ENCODE measurements around the gene KIAA0232. TPM values are rescaled to one million over a fixed set of nuclear protein-coding genes. Genes with fewer than 3 reads are reported as not detected.
"Not testable (repeated sequence)": the region's sequence is repeated elsewhere in the genome, so short reads cannot be mapped to it uniquely, and the experiment has no call there.

The KIAA0232 gene
- total RNA-seq, 1 donor: 28.4 TPM

DNA sequence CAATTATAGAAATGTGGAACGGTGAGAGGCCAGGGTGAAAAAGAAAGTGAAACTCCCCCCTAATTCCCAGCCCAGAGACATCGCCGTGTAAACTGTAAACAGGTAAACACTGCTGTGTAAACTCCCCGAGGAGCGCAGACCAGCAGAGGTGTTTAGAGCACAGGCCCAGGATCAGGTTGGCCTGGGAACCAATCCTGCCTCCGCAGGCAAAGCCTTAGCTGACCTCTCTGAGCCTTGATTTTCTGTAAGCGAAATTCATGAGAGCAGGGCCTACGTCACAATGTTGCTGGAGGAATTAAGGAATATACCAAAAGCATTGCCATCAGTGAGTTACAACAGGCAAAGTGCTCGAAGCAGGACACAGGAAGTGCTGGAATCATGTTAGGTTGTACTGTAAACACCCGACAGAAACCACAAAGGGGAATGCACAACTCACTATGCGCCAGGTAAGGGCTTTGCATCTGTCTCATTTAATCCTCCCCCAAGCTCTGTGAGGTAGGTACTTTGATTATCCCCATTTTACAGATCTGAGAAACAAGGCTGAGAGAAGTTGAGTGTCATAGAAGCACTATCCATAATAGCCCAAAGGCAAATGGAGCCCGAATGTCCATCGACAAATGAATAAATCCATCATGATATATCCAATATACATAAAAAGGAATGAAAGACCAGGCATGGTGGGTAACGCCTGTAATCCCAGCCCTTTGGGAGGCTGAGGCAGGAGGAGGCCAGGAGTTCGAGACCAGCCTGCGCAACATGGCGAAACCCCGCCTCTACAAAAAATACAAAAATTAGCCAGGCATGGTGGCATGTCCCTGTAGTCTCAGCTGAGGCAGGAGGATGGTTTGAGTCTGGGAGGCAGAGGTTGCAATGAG, 30.7 kb upstream of the KIAA0232 start:
- no peaks in the 10 kb centered on the region for H3K27me3 ChIP-seq (ENCODE audit: insufficient read depth, low read length)
- no peaks in the 10 kb centered on the region for H3K9me3 ChIP-seq (ENCODE audit: low read depth, low read length)
- no peak overlapping the region for H3K4me3 ChIP-seq (ENCODE audit: low read length)
- peaks cover 10% of the 10 kb centered on the region for H3K4me1 ChIP-seq (ENCODE audit: insufficient read depth, low read length)

DNA sequence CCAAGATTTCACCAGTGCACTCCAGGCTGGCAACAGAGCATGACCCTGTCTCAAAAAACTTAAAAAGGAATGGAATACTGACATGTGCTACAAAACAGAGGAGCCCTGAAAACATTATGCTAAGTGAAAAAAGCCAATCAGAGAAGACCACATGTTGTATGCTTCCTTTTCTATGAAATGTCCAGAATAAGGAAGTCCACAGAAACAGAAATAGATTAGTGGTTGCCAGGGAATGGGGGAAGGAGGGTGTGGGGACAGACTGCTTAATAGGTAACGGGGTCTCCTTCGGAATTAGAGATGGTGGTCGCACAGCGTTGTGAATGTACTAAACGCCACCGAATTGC, 30.1 kb upstream of the KIAA0232 start:
- H3K4me1 ChIP-seq (ENCODE audit: insufficient read depth, low read length): peaks cover 10% of the 10 kb centered on the region
- no peaks in the 10 kb centered on the region for H3K27me3 ChIP-seq (ENCODE audit: insufficient read depth, low read length)
- no peak overlapping the region for H3K4me3 ChIP-seq (ENCODE audit: low read length)
- H3K9me3 ChIP-seq (ENCODE audit: low read depth, low read length): no peaks in the 10 kb centered on the region

DNA sequence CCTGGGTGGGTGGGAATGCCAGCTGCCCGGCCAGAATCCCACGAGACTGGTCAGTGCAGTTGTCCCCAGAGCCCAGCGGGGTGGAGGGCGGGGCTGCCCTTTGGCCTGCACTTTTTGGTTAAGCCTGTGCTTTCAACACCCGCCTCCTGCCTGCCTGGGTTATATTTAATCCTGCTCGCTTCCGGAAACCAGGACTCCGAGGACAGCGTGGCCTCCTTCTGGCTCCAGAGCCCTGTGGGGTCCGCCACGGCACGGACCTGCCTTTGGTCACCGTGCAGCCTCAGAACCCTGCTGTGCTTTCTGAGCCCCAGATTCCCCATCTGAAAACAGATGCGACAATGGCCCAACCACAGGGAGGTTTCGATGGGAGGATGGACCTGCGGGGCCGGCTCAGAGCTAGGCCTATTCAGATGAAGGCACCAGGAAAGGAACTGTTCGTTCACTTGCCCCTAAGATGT, 29.4 kb upstream of the KIAA0232 start:
- H3K27me3 ChIP-seq (ENCODE audit: insufficient read depth, low read length): no peaks in the 10 kb centered on the region
- H3K4me3 ChIP-seq (ENCODE audit: low read length): no peak overlapping the region
- peaks cover 10% of the 10 kb centered on the region for H3K4me1 ChIP-seq (ENCODE audit: insufficient read depth, low read length)
- H3K9me3 ChIP-seq (ENCODE audit: low read depth, low read length): no peaks in the 10 kb centered on the region

DNA sequence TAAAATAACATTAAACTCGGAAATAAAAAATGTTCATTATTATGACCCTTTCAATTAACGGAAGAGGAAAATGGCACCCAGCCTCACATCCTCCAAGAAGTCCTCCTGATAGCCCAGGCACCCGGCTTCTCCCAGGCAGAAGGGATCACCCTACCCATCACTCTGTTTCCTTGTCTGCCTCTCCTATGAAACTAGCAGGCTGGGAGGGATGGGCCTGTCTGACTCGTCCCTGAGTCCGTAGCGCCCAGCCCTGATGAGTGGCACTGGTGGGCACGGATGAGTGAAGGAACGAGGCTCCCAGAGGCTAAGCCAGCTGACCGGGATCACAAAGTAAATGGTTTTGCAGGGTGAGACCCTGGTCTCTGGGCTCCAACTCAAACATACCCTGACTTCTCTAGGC, 28.6 kb upstream of the KIAA0232 start:
- H3K27me3 ChIP-seq (ENCODE audit: insufficient read depth, low read length): no peaks in the 10 kb centered on the region
- H3K9me3 ChIP-seq (ENCODE audit: low read depth, low read length): no peaks in the 10 kb centered on the region
- no peak overlapping the region for H3K4me3 ChIP-seq (ENCODE audit: low read length)
- peaks cover 10% of the 10 kb centered on the region for H3K4me1 ChIP-seq (ENCODE audit: insufficient read depth, low read length)

DNA sequence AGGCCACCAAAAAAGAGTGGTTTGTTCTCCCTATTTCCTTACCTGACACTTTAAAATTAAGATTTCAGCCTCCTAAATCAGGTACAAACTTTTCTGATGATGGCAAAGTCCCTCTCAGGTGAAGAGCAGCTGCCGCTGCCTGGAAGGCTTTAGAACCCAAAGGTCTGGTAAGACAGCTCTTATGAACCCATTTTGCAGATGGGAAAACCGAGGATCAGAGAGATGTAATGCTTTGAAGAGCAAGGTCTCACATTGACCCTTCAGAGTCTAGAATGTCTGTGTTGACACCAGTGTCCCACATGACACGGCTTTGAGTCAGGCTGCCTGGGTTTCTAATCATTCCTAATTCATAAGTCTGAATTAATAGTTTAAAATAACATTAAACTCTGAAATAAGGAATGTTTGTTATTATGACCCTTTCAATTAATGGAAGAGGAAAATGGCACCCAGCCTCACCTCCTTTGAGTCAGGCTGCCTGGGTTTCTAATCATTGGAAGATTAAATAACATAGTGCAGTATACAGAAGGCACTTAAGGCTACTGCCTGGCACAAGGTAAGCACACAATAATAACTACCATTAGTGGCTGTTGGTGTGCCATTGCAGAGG, 27.9 kb upstream of the KIAA0232 start:
- no peak overlapping the region for H3K4me3 ChIP-seq (ENCODE audit: low read length)
- peaks cover 10% of the 10 kb centered on the region for H3K4me1 ChIP-seq (ENCODE audit: insufficient read depth, low read length)
- no peaks in the 10 kb centered on the region for H3K9me3 ChIP-seq (ENCODE audit: low read depth, low read length)
- H3K27me3 ChIP-seq (ENCODE audit: insufficient read depth, low read length): no peaks in the 10 kb centered on the region

DNA sequence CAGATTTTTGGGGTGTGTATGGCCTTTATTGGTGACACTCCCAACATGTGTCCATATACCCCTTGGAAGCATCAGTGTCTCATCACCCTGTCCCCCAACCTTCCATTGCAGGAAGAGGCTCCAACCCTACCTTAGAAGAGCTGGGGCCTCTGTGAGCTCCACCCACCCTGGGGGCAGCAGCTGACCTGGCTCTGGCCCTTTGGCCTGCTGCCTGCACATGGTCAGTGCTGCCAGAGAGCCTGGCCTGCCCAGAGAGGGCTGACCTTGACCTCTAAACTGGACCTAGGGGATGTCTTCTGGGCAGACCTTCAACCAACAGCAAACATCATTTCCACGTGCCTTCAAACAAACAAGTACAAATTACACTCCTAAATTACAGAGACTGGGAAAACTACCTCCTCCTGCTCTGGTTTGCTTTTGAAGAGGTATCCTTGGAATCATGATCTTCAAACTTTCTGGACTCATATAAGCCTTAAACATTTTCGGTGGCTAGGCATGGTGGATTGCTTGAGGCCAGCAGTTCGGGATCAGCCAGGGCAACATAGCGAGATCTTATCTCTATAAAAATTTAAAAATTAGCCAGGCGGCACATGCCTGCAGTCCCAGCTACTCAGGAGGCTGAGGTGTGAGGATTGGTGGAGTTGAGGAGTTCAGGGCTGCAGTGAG, 27.3 kb upstream of the KIAA0232 start:
- H3K9me3 ChIP-seq (ENCODE audit: low read depth, low read length): no peaks in the 10 kb centered on the region
- no peaks in the 10 kb centered on the region for H3K27me3 ChIP-seq (ENCODE audit: insufficient read depth, low read length)
- peaks cover 10% of the 10 kb centered on the region for H3K4me1 ChIP-seq (ENCODE audit: insufficient read depth, low read length)
- no peak overlapping the region for H3K4me3 ChIP-seq (ENCODE audit: low read length)

DNA sequence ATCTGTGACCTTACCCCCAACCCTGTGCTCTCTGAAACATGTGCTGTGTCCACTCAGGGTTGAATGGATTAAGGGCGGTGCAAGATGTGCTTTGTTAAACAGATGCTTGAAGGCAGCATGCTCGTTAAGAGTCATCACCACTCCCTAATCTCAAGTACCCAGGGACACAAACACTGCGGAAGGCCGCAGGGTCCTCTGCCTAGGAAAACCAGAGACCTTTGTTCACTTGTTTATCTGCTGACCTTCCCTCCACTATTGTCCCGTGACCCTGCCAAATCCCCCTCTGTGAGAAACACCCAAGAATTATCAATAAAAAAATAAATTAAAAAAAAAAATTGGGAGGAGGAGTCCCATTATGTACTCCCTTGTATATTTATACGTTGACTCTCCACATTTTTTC, 26.2 kb upstream of the KIAA0232 start:
- H3K27me3 ChIP-seq (ENCODE audit: insufficient read depth, low read length); H3K9me3 ChIP-seq (ENCODE audit: low read depth, low read length); H3K4me3 ChIP-seq (ENCODE audit: low read length): not testable (repeated sequence)
- H3K4me1 ChIP-seq (ENCODE audit: insufficient read depth, low read length): peaks cover 10% of the 10 kb centered on the region

DNA sequence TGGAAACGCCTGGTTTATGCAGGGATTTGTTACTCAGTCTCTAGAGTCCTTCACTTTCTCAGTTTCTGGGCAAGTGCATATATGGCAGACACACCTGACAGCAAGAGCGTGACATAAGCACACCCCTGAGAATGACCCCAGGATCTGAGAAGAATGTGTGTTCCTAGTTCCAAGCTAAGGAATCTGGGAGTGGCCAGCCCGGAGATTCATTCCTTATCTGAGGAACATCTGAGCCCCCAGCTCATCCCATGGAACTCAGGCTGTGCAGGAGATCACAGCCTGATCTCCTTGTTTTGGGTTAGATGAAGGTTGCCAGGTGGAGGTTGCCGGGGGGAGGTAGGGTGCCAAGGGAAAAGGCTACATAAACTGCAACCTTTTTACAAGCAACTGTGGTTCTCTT, 23.8 kb upstream of the KIAA0232 start:
- Histone ChIP-seq H3K4me1 (ENCODE audit: insufficient read depth, low read length) (no peaks in the 10 kb centered on the region), H3K9me3 (ENCODE audit: low read depth, low read length) (no peaks in the 10 kb centered on the region), H3K4me3 (ENCODE audit: low read length) (no peak overlapping the region), H3K27me3 (ENCODE audit: insufficient read depth, low read length) (no peaks in the 10 kb centered on the region)

DNA sequence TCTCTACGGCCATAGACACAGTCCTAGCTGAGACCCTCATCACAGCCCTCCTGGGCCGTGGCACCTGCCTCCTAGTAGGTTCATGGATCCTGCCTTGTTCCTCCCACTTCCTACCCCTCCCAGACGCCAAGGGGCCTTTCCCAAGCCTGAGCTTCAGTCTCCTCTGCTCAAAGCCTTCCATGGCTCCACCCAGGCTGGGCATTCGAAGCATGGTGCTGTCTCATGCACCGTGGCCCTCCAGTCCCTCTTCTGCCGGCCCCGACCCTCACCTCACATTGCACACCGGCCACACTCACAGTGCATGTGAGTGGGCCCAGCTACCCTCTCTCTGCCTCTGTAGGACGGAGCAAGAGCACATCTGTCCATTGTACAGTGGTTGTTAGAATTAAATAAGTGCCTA, 21.7 kb upstream of the KIAA0232 start:
- H3K4me3 ChIP-seq (ENCODE audit: low read length): no peak overlapping the region
- no peaks in the 10 kb centered on the region for H3K27me3 ChIP-seq (ENCODE audit: insufficient read depth, low read length)
- H3K4me1 ChIP-seq (ENCODE audit: insufficient read depth, low read length): no peaks in the 10 kb centered on the region
- H3K9me3 ChIP-seq (ENCODE audit: low read depth, low read length): no peaks in the 10 kb centered on the region

DNA sequence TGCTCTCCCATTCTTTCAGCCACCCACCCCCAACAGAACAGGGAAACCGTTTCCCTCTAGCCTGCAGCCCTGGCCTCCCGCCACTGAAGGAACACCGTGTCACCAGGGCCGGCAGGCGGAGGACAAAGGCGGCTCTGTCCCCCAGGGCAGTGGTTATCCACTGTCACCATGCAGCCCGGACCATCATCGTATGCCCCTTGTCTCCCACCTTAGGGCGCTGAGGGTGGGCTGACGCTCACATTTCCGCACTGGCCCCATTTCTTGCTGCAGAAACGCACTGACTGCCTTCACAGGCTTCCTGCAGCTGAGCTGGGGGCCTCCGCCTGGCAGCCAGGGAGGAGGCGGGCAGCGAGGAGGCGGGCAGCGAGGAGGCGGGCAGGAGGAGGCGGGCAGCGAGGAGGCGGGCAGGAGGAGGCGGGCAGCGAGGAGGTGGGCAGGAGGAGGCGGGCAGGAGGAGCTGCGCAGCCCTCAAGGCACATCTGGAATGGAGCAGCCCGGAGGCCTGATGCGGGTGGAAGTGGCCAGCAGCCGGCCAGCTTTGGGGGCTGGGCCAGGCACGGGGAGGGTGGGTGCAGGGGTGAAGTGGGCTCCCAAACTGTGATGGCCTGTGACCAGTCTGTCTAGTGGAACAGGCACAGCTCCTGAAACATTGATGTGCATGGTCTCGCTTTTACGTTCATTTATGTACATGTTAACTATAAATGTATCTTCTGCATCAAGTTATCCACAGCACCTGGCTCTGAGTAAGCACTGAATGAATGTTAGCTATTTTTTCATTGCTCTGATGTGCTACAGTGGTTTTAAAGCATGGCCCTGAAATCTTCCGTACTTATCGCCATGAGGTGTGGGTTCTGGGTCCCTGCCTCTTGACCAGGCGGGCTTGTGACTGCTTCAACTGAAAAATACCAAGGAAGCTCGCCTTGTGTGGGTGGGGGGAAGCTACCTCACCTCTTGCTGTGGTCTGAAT, 20.6 kb upstream of the KIAA0232 start:
- Histone ChIP-seq H3K4me3 (ENCODE audit: low read length) (no peak overlapping the region), H3K9me3 (ENCODE audit: low read depth, low read length) (no peaks in the 10 kb centered on the region), H3K27me3 (ENCODE audit: insufficient read depth, low read length) (no peaks in the 10 kb centered on the region), H3K4me1 (ENCODE audit: insufficient read depth, low read length) (no peaks in the 10 kb centered on the region)

DNA sequence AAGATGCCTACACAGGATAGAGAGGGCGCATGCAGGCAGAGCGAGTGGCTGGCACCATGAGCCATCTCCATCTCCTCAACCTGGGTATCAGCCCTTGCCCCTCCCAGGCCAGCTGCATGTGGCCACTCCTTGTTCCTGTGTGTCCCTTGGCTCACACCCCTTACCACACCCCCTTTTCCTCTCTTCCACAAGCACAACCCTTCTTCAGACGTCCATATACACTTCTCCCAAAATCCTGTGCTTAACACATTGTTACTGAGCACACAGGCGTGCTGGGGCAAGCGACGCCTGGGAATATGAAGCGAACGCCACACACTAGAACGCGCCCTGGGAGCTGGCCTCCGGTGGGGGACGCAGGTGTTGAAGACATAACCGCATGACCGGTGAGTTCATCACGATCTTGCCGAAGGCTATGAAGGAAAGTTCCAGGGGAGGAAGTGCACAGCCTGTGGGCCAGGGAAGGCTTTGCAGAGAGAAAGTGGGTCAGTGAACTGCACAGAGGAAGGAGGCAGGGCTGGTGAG, 19.1 kb upstream of the KIAA0232 start:
- Histone ChIP-seq H3K9me3 (ENCODE audit: low read depth, low read length) (no peaks in the 10 kb centered on the region), H3K27me3 (ENCODE audit: insufficient read depth, low read length) (no peaks in the 10 kb centered on the region), H3K4me3 (ENCODE audit: low read length) (no peak overlapping the region), H3K4me1 (ENCODE audit: insufficient read depth, low read length) (peaks cover 6% of the 10 kb centered on the region)

DNA sequence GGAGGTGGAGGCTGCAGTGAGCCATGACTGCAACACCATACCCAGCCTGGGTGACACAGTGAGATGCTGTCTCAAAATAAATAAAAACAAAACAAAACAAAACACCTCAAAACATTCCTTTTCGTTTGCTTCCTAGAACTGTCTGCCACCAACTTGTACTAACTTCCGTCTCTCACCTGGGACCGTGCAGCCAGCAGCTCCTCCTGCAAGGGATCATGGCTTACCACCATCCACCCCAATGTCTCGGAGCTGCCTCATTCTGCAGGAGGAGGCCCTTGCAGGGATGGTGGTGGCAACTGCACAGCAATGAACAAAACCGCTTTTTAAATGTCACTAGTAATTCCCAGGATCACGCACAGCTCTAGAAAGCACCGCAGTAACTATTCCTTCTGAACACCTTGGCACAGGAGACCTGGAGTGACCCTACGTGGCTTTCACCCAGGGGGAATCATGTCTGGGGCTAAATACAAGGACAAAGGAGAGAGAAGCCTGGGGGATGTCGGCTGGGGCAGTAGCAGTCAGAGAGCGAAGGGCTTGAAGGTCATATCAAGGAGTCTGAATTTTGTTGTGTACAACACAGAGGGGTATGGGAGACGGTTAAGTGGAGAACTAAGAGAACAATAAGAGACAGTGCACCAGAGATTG, 17.4 kb upstream of the KIAA0232 start:
- Histone ChIP-seq H3K4me3 (ENCODE audit: low read length) (no peak overlapping the region), H3K27me3 (ENCODE audit: insufficient read depth, low read length) (no peaks in the 10 kb centered on the region), H3K4me1 (ENCODE audit: insufficient read depth, low read length) (peaks cover 17% of the 10 kb centered on the region)

DNA sequence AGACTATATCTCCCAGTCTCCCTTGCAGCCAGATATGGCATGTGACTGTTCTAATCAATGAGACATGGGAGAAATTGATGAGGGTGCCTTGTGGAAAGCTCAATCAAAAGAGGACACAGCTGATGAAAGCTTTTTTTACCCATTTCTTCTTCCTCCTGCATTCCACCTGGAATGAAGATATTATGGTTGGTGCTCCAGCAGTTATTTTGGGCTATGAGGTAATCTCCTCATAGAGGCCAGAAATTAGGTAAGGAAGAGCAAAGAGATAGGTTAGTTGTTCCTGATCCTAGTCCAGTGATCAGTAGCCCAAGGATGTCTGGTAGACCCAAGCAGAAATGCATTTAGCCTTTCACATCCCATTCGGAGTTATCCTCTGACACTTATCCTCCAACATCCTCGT, 16.8 kb upstream of the KIAA0232 start:
- peaks cover 17% of the 10 kb centered on the region for H3K4me1 ChIP-seq (ENCODE audit: insufficient read depth, low read length)
- H3K4me3 ChIP-seq (ENCODE audit: low read length): no peak overlapping the region
- H3K27me3 ChIP-seq (ENCODE audit: insufficient read depth, low read length): no peaks in the 10 kb centered on the region
- H3K9me3 ChIP-seq (ENCODE audit: low read depth, low read length): no peaks in the 10 kb centered on the region

More for the DNA sequence above, 17.4 kb upstream of the KIAA0232 start:
- no peaks in the 10 kb centered on the region for H3K9me3 ChIP-seq (ENCODE audit: low read depth, low read length)

DNA sequence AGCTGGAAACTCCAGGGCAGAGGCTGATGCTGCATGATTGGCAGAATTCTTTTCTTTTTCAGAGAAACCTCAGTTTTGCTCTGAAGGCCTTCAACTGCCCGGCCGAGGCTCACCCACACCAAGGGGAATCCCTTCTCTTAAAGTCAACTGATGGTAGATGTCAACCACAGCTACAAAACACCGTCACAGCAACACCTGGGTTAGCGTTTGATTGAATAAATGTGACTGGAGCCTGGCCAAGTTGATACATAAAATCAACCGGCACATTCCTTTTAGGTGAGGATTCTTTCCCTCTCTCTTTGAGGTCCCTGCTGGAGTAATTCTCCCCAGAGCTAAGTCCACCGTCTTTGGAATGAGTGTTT, 15.2 kb upstream of the KIAA0232 start:
- Histone ChIP-seq H3K9me3 (ENCODE audit: low read depth, low read length) (no peaks in the 10 kb centered on the region), H3K4me3 (ENCODE audit: low read length) (no peak overlapping the region), H3K27me3 (ENCODE audit: insufficient read depth, low read length) (no peaks in the 10 kb centered on the region), H3K4me1 (ENCODE audit: insufficient read depth, low read length) (peaks cover 17% of the 10 kb centered on the region)

Measured in mononuclear cell (primary cell).